GM19023 (cell line): ENCODE results near the gene KRT84.
A peak's percentile ranks its signal among the peaks of the same experiment; 100 is the strongest.

ENCODE experiments used
- ATAC-seq: cut with Tn5 transposase; IDR thresholded peaks from one replicate; pipeline ENCODE4 v1.9.1; 2021; ENCODE audit warnings: mild to moderate bottlenecking, moderate library complexity; ENCODE audit not compliant: unreplicated experiment

Gene KRT84

GRCh38 chr12:52362118-52362726 lies 23.2 kb downstream of the KRT84 start:
- no peak for ATAC-seq

DNA sequence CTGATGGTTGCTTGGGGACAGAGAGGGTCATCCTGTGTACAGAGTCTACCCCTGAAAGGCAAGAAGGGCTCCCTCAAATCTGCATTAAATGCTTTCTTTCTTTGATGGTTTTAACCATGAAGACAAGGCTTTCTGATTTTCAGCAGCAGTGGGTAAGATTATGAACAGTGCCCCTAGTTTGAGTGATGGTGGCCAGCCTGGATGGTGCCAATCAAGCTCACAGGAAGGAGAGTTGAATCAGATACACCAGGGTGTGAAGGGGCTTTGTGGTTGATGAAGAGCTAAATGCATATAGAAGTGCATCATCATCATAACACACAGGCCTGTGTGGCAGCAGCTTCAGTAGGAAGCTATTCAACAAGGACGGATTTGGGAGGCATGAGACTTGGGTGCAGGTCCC lies 23.9 kb downstream of the KRT84 start:
- no peak for ATAC-seq

- no peak for ATAC-seq
Measured at GRCh38 chr12:52360663-52361271, 24.7 kb downstream of the KRT84 start.

DNA sequence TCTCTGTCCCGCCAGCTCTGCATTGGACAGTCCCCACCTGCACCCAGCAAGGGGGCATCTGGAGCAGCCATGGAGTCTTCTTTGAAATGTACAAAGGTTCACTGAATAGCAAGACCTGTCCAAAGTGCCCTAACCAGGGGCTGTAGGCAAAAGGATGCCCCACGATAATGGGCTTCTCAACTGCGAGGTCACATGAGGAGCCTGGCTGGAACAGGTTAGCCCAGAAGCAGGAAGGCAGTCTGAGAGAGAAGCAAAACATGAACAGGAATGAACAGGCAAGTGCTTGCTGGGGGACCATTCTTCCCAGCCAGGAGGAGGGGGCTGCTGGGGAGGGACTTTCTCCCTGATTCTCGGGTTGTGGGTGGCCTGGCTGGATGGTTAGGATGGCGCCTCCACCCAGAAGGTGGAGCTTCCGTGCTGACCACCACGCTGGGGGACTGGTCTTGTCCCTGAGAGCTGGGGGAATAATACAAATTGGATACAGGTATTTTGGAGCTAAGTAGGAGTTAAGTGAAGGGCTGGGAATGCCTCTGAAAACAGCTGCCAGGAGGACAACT lies 25.3 kb downstream of the KRT84 start:
- ATAC-seq: no peak

DNA sequence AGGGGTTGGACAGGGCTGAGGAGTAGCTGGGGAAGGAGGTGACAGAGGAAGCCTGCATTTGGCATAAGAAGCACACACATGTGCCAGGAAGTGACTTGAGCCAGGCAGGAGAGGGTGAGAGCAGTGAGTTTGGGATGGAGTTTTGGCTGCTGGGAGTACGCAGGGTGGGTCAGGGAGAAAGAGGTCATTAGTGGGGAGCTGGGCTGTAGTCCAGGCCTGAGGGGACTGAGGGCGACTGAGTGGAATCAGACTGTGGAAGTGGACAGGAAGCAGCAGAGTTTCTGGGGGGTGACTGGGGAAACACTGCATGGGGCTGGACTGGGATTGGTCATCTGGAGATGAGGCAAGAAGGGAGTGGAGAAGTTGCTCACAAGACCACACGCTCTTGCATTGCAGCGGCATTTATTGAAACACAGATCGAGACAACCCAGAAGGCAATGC lies 25.8 kb downstream of the KRT84 start:
- no peak for ATAC-seq

- peak; percentile 89 for ATAC-seq
Measured at GRCh38 chr12:52358575-52359350, 26.7 kb downstream of the KRT84 start.

DNA sequence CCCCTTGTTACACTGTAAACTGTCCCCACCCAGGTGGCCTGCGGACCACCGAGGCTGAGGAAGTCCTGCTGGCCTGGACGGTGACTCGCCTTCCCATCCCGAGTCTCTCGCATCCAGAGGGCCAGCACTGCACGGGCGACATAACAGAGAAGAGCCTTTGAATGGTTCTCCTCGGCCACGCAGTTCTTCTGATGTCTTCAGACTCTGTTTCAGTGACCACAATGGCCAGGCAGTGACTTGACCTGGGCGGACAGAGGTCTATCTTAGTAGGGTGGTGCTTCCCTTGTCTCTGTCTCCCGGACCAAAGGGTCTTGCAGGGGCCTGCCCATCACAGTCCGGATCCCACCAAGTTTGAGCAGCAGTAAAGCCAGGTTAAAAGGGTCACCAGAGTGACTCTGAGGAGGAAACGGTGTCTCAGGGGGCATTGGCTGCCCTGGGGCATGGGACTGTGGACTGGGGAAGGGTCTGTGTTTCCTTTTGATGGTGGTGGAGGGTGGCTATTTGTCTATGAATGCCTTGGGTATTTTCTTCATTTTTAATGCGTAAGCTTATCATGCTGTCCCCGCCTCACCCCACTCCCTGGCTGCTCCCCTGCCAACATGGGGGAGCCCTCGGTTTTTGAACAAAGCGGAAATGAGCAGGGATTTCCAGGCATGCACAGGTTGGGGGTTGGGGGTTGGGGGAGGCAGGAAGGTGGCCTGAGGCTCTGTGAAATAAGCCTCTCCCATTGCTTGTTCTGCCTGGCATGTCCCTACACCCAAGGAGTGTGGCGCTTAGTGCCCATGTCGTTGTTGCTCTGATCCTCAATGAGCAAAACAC lies 28.5 kb downstream of the KRT84 start:
- ATAC-seq: no peak

DNA sequence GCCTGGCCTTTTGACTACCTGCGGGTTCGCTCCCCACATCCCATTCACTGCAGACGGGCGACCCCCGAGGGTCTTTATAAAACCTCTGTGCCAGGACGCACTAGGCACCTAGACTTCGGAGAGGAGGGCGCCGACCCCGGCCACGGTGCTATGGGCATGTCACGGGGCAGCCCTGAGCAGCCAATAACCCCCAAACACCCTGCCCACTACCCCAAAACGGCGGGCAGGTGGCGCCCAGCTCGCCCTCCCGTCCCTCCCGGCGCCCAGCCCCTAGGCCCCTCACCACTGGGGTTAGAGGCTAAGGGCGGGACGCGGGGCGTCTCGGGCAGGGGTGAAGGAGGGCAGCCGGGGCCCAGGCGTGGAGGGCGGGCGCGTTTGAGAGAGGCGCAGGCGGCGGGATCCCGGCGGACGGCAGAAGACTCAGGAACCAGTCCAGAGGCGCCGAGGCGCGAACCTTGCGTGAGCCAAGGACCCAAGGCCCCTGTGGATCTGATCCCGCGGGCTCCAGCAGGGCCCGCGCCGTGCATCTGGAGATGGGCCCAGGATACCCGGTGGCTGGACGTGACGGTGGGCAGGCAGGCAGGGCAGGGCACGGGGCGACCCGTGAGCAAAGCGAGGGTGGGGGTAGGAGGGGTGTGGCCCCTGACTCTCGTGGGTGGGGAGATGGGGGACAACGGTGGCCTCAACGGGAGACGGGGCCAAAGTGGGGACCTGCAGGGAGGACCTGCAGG lies 29.3 kb downstream of the KRT84 start:
- no peak for ATAC-seq

GRCh38 chr12:52355176-52355575 lies 30.3 kb downstream of the KRT84 start:
- no peak for ATAC-seq

DNA sequence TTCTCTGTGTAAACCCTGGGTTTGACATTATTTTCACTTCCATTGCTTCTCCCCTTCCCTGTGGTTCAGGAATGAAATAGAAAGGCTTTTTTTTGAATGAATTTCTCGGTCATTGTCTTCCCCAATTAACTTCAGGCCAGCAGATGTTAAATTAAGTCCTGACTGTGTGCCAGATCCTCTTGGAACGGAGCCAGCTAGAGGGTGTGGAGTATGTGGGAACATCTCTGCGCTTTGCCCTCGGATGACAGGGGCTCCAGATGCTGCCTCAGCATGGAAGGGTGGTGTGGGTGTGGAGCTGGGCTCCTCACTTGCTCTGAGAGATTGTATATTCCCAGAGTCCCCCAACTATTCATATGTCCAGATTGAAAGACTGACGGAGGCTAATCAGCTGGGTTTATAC lies 31.3 kb downstream of the KRT84 start:
- ATAC-seq: no peak

GRCh38 chr12:52353766-52354165 lies 31.7 kb downstream of the KRT84 start:
- ATAC-seq: no peak

GRCh38 chr12:52352951-52353350 lies 32.5 kb downstream of the KRT84 start:
- ATAC-seq: no peak

- ATAC-seq: no peak
Measured at GRCh38 chr12:52351196-52352059, 34.0 kb downstream of the KRT84 start.

GRCh38 chr12:52350786-52351185 lies 34.7 kb downstream of the KRT84 start:
- ATAC-seq: no peak

DNA sequence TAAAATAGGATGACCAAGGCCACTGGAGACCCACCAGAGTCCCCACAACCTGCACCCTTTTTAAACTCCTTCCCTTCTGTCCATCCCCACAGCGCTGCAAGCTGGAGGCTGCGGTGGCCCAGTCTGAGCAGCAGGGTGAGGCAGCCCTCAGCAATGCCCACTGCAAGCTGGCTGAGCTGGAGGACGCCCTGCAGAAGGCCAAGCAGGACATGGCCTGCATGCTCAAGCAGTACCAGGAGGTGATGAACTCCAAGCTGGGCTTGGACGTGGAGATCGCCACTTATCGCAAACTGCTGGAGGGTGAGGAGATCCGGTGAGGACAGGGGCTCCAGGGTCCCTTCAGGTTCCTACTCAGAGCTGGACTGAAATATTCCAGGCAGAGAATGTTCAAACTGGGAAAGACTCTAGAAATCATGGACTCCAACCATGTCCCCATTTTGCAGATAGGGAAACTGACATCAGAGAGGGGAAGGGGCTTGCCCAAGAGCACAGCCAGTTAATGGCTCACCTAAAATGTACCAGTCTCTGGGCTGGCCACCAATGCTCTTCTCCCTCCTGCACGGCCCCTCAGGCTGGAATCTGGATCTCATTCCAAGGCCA lies 35.3 kb downstream of the KRT84 start:
- ATAC-seq: no peak

DNA sequence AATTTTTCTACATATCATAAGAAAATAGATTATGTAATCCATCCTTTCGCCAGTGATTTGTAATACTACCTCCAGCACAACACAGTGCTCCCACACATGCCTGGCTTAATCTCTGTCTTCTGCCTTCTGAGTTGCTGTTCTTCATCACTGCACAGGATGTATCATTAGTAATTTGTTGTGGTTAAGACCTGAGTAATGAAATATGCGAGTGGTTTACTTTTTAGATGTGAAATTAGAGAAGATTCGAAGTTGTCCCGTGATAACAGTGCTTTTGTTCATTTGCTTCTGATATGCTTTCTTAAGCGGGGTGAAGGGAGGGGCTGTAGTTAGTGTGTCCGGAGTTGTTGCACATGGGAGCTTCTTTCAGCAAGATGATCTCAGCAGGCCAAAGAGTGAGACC lies 36.3 kb downstream of the KRT84 start:
- no peak for ATAC-seq

DNA sequence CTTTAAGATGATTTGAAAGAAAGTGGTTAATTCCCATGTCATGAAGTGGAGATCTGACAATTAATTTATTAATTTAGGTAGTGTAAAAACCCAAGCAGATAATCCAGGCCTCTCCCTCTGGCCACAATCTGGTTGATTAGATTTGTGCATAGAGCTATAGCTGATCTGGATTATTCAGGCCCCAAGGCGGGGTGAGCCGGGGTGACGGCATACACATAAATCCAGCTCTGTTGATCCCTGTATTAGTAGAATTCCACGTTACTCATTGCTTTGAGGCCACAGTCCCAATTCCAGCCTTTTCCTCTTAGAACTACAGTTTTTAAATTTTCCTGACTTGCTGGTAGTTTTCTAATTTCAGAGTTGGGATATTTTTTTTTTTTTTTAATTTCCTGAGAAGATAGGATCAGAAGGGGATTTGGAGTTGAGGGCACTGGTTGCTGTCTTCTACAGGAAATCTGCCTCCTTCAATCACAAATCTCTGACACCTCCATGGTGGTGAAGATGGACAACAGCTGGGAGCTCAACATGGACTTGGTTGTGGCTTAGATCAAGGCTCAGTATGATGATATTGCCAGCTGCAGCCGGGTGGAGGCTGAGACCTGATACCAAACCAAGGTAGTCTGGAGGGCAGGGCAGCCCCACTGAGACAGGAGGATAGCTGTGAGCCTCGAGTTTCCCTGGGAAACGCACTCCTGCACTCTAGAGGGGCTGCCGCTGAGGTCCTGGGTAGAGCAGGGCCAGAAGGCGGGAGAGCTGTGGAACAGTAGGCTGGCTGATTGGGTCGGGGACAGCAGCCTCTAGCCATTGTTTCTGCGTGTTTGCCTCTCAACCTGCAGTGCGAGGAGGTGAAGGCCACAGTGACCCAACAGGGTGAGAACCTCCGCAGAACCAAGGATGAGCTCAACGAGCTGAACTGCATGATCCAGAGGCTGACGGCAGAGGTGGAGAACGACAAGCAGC lies 37.6 kb downstream of the KRT84 start:
- no peak for ATAC-seq

- ATAC-seq: no peak
Measured at GRCh38 chr12:52347016-52347415, 38.4 kb downstream of the KRT84 start.
